SU-DHL-6 (cell line): ENCODE results near the gene RNF212B.

ENCODE experiments used
- CTCF ChIP-seq: fragments of 200-600 bp; sonication (generic); IDR thresholded peaks from one replicate; pipeline ENCODE4 v1.5.1; 2017; ENCODE audit warnings: antibody characterized with exemption, mild to moderate bottlenecking, low read length, moderate library complexity; ENCODE audit not compliant: insufficient read depth, poor library complexity, severe bottlenecking
- EZH2phosphoT487 ChIP-seq: fragments of 200-600 bp; sonication (generic), shearing (Covaris generic); conservative IDR thresholded peaks from 2 replicates; pipeline ENCODE4 v1.6.1; 2018; ENCODE audit warnings: mild to moderate bottlenecking, antibody characterized with exemption, low read length, moderate library complexity, mixed read lengths

GRCh38 chr14:23258256-23258655, 20.5 kb downstream of the RNF212B start:
- TF ChIP-seq CTCF (no peak), EZH2phosphoT487 (no peak)
